Activated T-helper 1 cell treated with Interleukin-2 at 50 U/mL for 16 hours (primary cell): Measurements from ENCODE around the gene CDK9.
A peak's percentile ranks its signal among the peaks of the same experiment; 100 is the strongest.
"Not testable (repeated sequence)": the region's sequence is repeated elsewhere in the genome, so short reads cannot be mapped to it uniquely, and the experiment has no call there.

Experiments used
- DNase-seq: peaks from one replicate; pipeline ENCODE4 v3.0.0-alpha.2; 2020; ENCODE audit warnings: low read depth

The CDK9 gene

DNA sequence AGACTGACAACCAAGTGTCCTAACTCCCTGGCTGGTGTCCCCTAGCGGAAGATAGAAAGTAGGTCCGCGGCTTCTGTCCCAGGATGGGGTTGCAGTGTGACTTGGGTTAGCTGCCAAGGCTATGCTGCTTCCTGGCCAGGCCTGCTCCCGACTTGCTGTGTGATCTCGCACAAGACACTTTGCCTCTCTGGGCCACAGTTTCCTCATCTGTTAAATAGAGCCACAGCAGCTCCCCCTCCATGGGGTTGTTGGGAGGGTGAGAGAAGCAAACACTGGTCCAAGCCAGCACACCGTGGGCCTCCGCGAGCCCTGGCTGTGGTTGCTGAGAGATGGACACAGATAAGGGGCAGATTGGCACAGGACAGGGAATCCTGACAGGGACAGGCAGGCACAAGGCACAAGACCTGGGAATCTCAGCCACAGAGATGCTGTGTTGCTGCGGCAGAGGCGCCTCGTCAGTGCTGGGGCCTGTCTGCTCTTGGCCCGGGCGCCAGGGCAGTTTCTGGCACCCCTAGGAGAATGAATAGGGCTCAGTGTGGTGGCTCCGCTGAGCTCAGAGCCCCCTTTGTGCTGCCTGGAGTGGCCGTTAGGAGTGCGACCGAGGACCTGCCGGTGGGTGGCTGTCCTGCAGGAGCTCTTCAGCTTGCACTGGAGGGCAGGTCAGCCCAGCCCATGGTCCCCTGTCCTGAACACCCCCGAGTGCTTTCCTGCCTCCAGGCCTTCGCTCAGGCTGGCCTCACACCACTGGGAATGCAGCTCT, 5.5 kb upstream of the CDK9 start:
- DNase-seq: no peak

DNA sequence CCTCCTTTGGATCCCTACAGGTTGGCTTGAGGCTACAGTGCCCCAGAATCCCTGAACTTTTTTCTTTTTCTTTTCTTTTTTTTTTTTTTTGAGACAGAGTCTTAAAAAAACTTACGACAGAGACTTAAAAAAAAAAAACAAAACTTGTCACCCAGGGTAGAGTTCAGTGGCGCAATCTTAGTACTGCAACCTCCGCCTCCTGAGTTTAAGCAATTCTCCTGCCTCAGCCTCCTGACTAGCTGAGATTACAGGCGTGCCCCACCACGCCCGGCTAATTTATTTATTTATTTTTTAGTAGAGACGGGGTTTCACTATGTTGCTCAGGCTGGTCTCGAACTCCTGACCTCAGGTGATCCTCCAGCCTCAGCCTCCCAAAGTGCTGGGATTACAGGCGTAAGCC, 4.9 kb upstream of the CDK9 start:
- DNase-seq: not testable (repeated sequence)

DNA sequence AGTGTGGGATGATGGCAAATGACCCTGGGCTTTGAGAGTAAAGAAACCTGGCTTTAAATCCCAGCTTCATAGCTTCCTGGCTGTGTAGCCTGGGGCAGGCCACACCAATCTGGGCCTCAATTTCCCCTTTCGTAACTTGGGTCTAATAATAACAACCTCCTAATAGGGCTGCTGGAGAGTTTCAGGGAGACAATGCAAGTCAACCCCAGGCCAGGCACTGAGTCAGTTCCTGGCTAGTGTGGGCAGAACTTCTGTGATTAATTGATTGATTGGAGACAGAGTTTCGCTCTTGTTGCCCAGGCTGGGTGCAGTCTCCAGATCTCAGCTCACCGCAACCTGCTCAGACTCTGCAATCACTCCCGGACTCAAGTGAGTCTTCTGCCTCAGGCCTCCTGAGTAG, 4.0 kb upstream of the CDK9 start:
- DNase-seq: no peak

DNA sequence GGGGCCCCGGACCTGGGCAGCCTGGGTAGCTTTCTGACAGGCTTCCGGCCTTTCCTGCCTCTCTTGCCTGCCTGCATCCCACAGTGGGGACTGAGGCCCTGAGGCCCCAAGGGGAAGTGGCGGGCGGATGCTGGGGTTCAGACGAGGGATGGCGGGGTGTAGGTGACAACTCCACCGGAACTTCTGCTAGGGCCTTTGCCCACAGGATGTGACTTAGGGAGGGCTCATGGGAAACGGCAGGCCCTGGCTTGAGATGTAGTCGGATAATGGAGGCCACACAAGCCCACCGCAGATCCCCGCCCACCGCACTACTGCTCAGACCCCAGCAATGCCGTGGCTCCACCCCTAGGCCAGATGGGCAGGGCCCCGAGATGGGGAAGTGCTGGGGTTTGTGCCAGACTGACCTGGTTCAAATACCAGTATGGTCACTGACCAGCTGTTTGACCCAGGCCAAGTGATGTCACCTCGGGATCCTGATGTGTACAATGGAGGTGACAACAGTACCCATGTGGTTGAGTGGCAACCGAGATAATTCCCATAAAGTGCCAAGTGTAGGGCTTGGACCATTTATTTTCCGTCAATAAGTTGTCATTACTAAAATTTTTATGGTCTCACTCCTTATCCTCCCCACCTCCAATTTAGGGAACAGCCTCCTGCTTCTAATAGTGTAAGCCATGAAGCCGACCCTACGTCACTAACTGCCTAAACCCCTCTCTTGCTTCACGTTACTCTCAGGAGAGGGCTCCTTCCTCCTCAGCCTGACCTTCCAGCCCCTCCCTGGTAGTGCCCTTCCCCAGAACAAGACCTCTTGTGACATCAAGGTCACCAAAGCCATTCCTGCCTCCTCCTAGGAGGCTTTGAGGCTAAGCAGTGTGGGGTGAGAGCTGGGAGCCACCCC, 2.5 kb upstream of the CDK9 start:
- peak; percentile 67 for DNase-seq

DNA sequence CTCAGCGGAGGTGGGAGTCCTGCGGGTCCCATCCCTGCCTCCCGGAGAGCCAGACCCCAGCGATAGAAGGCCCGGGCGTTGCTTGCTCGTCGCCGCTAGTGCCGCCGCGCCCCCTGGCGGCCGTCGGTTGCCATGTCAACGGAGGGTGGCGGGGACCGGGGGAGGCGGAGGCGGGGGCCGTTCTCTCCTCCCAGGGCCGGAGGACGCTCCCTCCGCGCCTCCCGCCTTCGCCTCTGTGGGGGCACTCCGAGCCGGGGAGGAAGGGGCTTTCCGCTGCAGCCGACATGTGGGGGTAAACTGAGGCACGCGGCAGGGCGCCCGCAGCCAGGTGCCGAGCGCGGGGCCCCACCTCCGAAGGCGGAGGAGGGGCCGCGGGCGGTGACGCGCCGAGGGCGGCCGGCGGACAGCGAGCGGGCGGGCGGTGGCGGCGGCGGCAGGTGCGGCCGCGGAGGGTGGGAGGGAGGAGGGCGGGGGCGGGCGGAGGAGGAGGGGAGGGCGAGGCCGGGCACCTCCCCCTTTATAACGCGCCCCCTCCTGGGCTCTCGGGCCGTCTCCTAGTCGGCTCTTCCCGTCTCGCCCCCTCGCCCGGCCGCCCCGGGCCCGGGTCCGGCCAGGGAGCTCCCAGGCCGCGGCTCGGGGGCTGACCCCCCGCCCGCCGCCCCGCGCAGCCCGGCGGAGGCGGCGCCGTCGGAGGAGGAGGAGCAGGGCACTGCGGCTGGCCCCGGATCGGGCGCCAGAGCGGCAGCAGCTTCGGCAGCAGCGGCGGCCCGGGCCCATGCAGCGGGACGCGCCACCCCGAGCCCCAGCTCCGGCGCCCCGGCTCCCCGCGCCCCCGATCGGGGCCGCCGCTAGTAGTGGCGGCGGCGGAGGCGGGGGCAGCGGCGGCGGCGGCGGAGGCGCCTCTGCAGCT, 556 bp upstream of the CDK9 start:
- peak; percentile 88 for DNase-seq

DNA sequence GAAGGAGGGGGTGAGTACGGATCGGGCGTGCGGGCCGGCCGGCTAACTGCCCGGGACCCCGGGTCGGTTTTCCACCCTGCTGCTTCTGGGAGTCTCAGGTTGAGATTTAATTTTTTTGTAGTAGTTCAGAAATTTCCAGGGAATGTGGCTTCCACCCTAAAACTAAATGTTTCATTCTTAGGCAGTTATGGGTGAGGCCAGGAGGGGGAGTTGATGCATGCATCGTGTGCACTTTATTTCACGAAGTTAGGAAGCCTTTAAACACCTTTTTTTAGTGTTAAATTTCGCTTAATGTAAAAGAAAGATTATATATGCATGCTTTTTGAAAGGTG, 905 bp downstream of the CDK9 start:
- no peak for DNase-seq

DNA sequence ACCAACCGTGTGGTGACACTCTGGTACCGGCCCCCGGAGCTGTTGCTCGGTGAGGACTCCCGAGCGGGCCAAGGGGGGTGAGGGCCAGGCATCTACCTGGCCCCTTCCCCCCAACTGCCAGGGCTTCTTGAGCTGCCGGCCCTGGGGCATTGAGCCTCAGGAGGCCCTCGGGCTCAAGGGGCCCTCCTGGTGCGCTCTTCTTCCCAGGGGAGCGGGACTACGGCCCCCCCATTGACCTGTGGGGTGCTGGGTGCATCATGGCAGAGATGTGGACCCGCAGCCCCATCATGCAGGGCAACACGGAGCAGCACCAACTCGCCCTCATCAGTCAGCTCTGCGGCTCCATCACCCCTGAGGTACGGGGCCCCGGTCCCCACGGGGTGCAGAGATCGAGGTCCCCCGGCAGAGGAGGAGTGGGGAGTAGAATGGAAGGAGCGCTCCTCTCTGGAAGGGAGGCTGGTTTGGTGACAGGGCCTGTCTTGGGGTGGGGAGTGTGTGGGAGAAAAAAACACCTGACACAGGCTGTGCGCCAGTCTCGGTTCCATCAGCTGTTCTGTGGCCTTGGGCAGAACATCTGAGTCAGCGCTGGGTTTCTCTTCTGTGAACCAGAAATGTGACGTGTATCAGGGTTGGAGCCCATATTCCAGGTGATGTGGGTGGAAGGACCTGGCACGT, 2.6 kb downstream of the CDK9 start:
- DNase-seq: no peak

DNA sequence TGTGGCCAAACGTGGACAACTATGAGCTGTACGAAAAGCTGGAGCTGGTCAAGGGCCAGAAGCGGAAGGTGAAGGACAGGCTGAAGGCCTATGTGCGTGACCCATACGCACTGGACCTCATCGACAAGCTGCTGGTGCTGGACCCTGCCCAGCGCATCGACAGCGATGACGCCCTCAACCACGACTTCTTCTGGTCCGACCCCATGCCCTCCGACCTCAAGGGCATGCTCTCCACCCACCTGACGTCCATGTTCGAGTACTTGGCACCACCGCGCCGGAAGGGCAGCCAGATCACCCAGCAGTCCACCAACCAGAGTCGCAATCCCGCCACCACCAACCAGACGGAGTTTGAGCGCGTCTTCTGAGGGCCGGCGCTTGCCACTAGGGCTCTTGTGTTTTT, 3.3 kb downstream of the CDK9 start:
- DNase-seq: no peak

DNA sequence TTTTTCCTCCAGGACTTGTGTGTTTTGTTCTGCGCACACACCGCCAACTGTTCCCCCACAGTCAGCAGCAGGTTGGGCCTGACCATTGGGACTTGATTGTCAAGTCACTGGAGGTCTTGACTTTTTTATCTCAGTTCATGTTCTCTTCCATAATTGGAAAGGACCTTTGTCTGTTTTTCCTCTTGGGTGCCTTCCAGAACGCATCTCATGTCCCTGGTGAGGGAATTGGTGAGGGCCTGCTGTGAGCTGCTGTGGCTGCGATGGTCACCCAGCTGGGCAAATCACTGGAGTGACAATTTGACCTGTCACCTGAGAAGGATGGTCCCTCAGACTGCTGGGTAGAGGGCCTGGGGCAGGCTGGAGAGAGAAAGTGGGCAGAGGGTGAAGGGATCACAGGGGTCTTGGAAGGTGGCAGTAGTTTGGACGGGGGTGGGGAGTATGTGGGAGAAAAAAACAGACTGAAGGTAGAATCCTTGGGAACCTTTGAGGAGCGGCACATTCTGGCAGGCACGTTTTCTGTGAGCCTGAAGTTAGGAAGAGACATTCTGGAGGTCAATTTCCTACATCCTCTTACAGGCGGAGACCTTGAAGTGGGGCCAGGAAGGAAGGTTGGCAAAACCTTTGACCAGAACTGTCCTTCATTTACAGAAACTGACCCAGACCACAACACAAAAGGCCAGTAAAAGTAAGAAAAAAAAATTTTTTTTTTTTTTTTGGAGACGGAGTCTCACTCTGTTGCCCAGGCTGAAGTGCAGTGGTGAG, 4.4 kb downstream of the CDK9 start:
- DNase-seq: no peak

DNA sequence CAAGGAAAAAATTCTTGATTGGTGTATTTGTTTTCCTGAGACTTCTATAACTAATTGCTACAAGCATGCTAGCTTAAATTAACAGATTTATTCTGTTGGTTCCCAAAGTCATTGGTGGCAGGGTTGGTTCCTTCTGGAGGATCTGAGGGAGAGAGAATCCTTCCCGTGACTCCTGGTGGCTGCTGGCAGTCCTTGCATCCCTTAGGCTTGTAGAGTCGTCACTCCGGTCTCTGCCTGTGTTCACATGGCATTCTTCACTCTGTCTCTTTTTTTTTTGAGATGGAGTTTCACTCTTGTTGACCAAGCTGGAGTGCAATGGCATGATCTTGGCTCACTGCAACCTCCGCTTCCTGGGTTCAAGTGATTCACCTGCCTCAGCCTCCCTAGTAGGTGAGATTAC, 5.3 kb downstream of the CDK9 start:
- DNase-seq: no peak

DNA sequence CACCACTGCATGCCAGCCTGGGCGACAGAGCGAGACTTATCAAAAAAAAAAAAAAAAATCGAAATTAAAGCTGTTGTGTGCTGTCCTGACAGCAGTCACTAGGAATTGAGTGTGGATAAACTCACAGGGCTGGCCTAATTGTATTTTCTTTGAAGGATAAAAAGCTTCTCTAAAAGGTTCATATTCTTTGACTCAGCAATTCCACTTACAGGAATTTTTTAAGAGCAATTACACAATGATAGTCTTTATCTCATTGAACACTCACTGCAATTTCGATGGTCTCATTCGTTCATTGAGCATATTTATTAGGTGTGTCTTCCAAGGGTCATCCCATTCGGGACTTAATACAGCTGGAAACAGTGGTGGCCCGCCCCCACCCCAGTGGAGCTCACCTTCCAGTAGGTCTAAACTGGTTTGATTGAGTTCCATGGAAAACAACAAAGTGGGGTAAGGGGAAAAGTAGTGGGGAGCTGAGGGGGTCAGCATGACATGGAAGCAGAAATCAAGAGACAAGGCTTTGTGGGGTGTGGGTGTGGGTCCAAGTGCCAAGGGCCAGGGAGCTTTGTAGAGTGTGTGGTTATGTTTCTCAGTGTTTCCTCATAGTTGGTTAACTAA, 6.7 kb downstream of the CDK9 start:
- no peak for DNase-seq

DNA sequence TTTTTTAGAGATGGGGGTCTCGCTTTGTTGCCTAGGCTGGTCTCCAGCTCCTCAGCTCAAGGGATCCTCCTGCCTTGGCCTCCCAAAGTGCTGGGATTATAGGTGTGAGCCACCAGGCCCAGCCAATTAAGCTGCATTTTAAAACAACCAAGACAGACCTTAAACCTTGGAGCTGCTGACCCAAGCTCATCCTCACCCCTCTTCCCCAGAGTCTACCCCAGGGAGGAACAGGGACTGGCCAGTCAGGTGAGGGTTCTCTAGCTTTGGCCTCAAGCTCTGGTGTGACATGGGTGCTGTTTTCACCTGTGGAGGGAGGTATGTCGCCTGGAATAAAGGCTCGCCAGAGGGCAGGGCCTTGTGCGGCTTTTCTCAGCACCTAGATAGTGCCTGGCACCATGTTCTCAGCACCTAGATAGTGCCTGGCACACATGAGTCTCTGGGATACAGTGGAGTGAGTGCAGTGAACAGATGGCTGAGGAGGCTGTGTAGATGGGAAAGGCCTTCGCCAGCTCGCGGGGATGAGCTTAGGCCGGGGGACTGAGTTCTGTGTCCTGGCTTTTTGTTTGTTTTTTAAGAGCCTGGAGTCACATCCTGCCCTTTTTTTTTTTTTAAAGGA, 7.4 kb downstream of the CDK9 start:
- no peak for DNase-seq

DNA sequence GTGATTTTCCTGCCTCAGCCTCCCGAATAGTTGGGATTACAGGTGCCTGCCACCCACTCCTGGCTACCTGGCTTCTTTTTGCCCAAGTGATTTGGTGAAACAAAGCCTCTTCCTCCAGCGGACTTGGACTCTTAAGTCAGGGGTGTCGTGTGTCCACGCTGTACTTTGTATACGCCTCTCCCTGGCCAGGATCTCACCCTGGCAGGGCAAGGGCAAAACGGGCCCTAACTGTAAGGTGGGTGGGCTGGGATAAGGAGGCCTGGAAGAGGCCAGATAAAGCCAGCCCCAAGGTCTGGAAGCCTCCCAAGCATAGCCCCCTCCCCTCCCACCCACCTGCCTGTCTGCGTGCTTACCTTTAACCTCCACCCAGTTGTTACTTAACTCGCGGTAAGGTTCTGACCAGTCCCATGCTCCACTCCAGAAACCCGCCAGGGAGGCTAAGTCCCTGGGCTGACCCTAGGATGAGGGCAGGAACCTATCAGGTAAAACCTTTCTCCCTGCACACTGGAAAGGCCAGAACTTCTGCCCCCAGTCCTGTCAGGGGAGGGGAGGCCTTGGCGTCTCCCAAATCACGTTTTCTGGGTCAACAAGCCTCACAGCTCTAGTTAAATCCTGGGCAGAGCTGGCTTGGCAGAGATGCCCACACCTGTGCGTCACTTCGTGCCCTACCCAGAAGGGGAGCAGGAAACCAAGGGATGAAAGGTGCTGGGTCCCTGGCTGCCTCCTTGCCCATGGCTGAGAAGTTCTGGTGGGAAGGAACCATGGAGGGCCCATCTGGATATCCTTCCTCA, 8.4 kb downstream of the CDK9 start:
- DNase-seq: no peak

DNA sequence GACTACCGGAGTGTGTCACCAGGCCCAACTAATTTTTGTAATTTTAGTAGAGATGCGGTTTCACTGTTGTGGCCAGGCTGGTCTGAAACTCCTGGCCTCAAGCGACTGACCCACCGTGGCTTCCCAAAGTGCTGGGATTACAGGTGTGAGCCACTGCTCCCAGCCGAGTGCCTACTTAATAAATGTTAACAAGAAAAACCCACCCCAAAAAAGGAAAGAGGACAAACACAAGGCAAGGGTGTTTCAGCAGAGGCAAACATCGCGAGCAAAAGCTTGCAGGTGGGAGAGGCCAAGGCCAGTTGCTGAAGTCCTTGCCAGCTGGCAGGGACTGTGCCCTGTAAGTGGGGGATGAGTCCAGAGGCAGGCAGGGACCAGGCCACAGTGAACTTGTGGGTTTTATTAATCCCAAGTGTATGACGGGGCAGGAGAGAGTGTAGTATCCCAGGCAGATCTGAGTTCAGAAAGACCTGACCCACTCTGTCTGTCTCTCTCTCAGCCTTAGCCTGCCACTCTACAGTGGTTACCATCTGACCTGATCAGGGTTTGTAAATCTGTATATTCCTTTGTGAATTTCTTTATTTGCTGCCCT, 10.5 kb downstream of the CDK9 start:
- no peak for DNase-seq

DNA sequence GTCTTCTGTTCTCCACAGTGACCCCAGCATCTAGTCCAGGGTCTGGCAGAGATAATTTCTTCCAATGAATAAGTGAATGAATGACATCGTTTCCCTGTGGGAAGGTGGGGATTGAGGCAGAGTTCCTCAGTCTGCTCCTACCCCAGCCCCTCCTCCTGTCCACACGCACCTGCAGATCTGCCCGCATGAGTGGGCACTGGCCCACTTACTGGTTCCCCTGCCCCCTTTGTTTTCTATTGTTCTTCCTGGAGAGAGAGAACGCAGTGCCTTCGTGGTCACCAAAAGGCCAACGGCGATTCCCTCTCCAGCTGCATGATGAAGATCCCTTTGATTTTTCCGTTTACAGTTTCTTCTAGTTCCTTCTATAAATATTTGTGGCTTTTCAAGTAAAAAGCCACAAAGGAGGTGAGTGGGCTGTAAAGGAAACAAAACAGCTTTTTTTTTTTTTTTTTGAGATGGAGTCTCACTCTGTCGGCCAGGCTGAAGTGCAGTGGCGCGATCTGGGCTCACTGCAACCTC, 11.1 kb downstream of the CDK9 start:
- no peak for DNase-seq

DNA sequence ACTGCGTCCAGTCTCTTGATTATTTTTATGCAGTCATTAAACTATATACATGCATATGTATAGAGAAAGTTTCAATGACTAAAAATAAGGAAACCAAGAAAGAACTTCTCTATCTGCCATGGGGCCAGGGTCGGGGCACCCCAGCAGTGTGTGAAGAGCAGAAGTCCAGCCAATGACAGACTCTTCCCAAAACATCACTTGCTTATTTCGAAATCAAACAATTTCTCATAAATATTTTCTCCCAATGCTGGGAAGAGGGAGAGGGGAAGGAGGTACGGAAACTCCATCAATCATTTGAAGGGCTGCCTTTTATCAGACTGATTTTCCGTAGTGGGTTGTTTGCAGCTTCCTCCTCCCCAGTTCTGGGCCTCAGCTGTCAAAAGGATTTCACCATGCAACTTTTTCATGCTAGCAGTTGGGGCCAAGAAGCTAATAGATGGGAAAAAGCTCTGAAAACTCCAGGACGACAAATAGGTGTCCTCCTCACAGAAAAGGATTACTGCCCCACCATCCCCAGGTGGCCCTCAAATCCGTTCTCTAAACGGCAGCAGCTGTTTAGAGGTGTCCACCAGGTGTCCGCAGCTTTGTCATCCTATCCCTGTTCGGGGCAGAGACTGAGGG, 16.2 kb downstream of the CDK9 start:
- no peak for DNase-seq

DNA sequence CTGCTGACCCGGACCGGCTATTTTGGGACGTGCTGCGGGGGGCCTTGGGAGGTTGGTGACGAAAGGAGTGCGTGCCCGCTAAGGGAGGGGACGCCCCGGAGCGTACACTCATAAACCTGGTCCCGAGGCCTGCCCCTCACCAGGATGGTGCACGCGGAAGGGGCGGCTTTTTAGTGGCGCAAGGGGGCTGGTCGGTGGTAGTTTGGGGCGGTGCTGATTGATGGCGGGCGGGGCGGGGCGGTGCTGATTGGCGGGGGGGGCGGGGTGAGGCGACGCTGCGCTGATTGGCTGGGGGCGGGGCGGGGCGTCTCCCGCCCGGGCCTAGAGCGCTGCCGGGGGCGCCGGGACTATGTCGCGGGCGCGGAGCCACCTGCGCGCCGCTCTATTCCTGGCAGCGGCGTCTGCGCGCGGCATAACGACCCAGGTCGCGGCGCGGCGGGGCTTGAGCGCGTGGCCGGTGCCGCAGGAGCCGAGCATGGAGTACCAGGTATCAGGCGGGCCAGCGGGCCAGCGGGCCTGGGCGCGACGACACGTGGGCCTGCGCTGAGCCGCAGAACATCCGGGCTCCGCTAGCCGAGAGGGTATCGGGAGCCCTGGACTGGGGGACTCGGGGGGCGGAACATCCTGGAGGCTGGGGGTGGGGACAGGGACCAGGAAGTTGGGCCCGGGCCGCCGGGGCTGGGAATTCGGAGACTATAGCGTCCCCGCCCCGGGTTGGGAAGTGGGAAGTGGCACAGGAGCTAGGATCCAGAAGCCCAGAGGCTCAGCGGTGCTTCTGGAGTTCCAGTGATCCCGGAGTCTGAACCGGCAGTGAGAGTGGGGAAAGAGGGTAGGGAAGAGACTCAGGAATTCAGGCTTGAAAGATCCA, 17.0 kb downstream of the CDK9 start, which contains the start of gene FPGS:
Gene FPGS, plus strand, starts transcription at position 307 of the 868 bp plus-strand sequence. Its CDS starts 43 bp downstream, at position 350.
- peak; percentile 74 for DNase-seq
